AG04449 (cell line): ENCODE results near the gene FAM13C.

Source experiments
- CTCF ChIA-PET: fragments of 350-600 bp; formaldehyde crosslinking; extraction: SDS; loops from one replicate; lab custom pipeline; 2021; ENCODE audit warnings: antibody characterized with exemption; lab: Yijun Ruan, JAX
- POLR2A ChIA-PET: fragments of 400-600, 350-600 bp; formaldehyde crosslinking; extraction: SDS; loops from one replicate; lab custom pipeline; 2020; ENCODE audit warnings: antibody characterized with exemption, inconsistent platforms; lab: Yijun Ruan, JAX
- DNase-seq: peaks from one replicate; pipeline ENCODE4 v3.0.0-alpha.2; 2010; ENCODE audit warnings: low read depth, low spot score
- H3K4me3 ChIP-seq: 2 replicates; pipeline ENCODE4 v1.5.1; 2011; ENCODE audit warnings: low read depth, mild to moderate bottlenecking, control low read depth, low read length
- TF ChIP-seq, protein P1 (sequence below): IDR thresholded peaks from one replicate; pipeline ENCODE4 v1.5.1; 2011; ENCODE audit warnings: mild to moderate bottlenecking, moderate library complexity, low read length, control low read depth, inconsistent platforms; ENCODE audit not compliant: insufficient read depth; ENCODE audit errors: missing control alignments

Gene FAM13C

DNA sequence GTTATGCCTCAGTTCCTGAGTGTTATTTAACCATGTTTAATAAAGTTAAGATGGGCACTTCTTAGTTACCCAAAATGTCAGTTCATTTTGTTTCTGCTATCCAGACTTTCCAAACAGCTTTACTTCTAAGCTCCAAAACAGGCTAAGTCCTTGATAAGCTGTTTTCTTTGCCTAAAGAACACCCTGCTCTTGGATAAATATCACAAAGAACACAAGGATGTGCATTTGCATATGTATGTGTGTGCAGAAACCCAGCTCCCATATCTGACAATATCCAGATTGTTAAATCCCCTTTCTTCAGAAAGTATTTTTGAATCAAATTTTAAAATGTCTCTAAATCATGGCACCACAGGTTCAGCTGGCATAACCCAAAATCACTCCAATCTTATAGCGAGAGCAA lies 19.6 kb downstream of the FAM13C start:
- no peak for DNase-seq
- CTCF ChIA-PET: no interaction called here
- TF ChIP-seq, protein P1, sequence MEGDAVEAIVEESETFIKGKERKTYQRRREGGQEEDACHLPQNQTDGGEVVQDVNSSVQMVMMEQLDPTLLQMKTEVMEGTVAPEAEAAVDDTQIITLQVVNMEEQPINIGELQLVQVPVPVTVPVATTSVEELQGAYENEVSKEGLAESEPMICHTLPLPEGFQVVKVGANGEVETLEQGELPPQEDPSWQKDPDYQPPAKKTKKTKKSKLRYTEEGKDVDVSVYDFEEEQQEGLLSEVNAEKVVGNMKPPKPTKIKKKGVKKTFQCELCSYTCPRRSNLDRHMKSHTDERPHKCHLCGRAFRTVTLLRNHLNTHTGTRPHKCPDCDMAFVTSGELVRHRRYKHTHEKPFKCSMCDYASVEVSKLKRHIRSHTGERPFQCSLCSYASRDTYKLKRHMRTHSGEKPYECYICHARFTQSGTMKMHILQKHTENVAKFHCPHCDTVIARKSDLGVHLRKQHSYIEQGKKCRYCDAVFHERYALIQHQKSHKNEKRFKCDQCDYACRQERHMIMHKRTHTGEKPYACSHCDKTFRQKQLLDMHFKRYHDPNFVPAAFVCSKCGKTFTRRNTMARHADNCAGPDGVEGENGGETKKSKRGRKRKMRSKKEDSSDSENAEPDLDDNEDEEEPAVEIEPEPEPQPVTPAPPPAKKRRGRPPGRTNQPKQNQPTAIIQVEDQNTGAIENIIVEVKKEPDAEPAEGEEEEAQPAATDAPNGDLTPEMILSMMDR: no peak
- POLR2A ChIA-PET: no interaction called here
- H3K4me3 ChIP-seq: no peak overlapping the region

DNA sequence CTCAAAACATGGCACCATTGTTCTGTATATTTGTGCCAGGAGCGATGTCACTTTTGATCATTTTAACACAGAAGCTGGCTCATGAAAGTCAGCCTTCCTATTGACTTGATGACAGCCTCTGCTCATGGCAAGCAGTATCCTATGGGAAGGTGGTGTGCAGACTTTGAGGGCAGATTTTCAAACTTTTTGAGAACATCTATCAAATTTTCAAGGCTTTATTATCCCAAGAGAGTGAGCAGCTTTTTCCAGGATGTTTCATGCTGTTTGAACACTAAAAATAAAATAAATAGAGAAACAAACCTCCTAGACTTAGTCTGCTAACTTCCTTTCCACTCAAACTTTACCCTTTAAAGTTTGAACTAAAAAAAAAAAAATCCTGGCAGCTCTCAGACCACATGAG lies 20.3 kb downstream of the FAM13C start:
- no peak overlapping the region for H3K4me3 ChIP-seq
- TF ChIP-seq, protein P1: no peak
- POLR2A ChIA-PET: no interaction called here
- no peak for DNase-seq
- CTCF ChIA-PET: no interaction called here

- DNase-seq: no peak
- ChIA-PET POLR2A (no interaction called here), CTCF (no interaction called here)
- TF ChIP-seq, protein P1: no peak
- no peak overlapping the region for H3K4me3 ChIP-seq
Measured at GRCh38 chr10:59340285-59340684, 22.1 kb downstream of the FAM13C start.

DNA sequence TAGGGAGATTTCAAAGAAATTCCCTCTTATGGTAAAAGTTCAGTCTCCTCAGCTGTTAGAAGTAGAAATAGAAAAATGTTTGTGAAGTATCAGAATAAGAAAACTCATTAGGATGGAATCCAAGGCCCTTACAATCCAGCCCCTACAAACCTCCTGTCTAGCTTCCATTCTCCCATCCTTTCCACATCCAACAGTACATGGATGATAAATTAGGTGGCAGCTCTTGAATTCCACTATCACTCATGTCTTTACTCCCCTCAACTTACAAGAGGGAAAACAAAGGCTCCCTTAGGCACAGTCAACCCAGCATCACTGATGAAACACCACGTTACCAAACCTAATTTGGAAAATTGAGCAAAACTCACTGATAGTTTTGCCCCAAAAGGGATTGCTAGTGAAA lies 23.0 kb downstream of the FAM13C start:
- TF ChIP-seq, protein P1: no peak
- ChIA-PET POLR2A (no interaction called here), CTCF (no interaction called here)
- no peak overlapping the region for H3K4me3 ChIP-seq
- DNase-seq: no peak

DNA sequence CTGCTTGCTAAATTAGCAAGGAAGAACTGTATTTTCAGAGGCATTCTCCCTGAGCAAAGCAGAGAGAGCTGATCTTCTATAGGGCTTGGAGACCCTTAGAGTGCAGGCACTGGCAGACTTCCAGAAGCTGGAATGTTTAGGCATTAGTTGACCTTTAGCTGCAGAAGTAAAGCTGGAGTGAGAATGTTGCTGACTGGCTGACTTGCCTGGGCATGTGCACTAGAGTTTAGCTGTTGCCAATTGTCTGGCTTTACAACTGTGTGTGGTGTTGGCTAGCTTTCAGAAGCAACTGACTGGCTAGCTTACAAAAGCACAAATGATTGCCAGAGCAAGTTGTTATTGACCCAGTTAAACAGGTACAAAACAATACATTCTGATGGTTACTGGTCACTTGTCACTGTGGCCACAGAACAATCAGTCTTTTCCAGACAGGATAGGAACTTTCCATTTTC lies 25.1 kb downstream of the FAM13C start:
- ChIA-PET CTCF (interaction anchor here (1.5 kb wide), 1 partner anchor 11 kb away, joined by 3 read pairs; no protein-coding TSS in a partner anchor), POLR2A (interaction anchor here (0.7 to 1.5 kb wide), 2 partner anchors 44 to 50 kb away, joined by 4 read pairs; no protein-coding TSS in a partner anchor)
- H3K4me3 ChIP-seq: no peak overlapping the region
- DNase-seq: no peak
- TF ChIP-seq, protein P1: no peak

DNA sequence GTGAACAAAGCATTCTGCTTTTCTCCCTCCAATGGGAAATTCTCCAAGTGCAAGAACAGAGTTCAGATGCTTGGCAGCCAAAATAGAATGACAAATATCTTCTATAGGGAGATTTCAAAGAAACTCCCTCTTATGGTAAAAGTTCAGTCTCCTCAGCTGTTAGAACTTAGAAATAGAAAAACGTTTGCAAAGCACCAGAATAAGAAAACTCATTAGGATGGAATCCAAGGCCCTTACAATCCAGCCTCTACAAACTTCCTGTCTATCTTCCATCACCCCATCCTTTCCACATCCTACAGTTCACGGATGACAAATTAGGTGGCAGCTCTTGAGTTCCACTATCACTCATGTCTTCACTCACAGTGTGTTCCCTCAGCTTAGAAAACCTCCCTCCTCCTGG lies 25.7 kb downstream of the FAM13C start:
- no peak overlapping the region for H3K4me3 ChIP-seq
- TF ChIP-seq, protein P1: no peak
- no peak for DNase-seq
- ChIA-PET CTCF (interaction anchor here (1.5 kb wide), 1 partner anchor 11 kb away, joined by 3 read pairs; no protein-coding TSS in a partner anchor), POLR2A (interaction anchor here (1.5 kb wide), 1 partner anchor 51 kb away, joined by 4 read pairs; no protein-coding TSS in a partner anchor)
